Activated B cell treated with CpG ODN at 0.5 μM for 24 hours (primary cell): Measurements from ENCODE around the gene KIRREL3. TPM values are rescaled to one million over a fixed set of nuclear protein-coding genes. Genes with fewer than 3 reads are reported as not detected.

Experiments
- ATAC-seq: fragments of 200-7000 bp; cut with Tn5 transposase; one replicate; pipeline ENCODE4 v1.10.0; 2021; ENCODE audit warnings: low read depth, mild to moderate bottlenecking, moderate library complexity
- CTCF ChIA-PET: fragments of 350-600 bp; sonication (Branson Sonifier 250); formaldehyde crosslinking; loops from one replicate; lab custom pipeline; 2021; ENCODE audit warnings: antibody characterized with exemption; lab: Charles Lee
- POLR2A ChIA-PET: fragments of 350-600 bp; sonication (Branson Sonifier 250); formaldehyde crosslinking; loops from one replicate; lab custom pipeline; 2021; ENCODE audit warnings: antibody characterized with exemption; lab: Charles Lee
- DNase-seq: peaks from one replicate; pipeline ENCODE4 v3.0.0; 2022
- H3K27ac Mint-ChIP-seq: one replicate; pipeline ENCODE4 v1.8.0; 2020; ENCODE audit warnings: mixed read lengths
- H3K27me3 Mint-ChIP-seq: one replicate; pipeline ENCODE4 v1.8.0; 2021; ENCODE audit warnings: mixed read lengths
- H3K36me3 Mint-ChIP-seq: one replicate; pipeline ENCODE4 v1.8.0; 2021; ENCODE audit warnings: low read depth, mixed read lengths
- H3K4me1 Mint-ChIP-seq: one replicate; pipeline ENCODE4 v1.8.0; 2021; ENCODE audit warnings: mixed read lengths
- H3K4me3 Mint-ChIP-seq: one replicate; pipeline ENCODE4 v1.8.0; 2020; ENCODE audit warnings: mild to moderate bottlenecking, mixed read lengths
- H3K9me3 Mint-ChIP-seq: one replicate; pipeline ENCODE4 v1.8.0; 2020; ENCODE audit warnings: mixed read lengths
- CTCF ChIP-seq: fragments of 200-600 bp; IDR thresholded peaks from one replicate; pipeline ENCODE4 v1.8.0; 2022; ENCODE audit warnings: antibody characterized with exemption, mild to moderate bottlenecking
- intact Hi-C: fragments of 100-400 bp; cut with micrococcal nuclease; formaldehyde crosslinking; loops from one replicate; pipeline ENCODE4 v1.15.1; 2024
- total RNA-seq: library from RNA; stranded (reverse); gene quantifications from 2 replicates; pipeline ENCODE4 v1.2.3, GENCODE V29; 2022

The KIRREL3 gene
- total RNA-seq, 1 donor from 2014 or later = not detected

- Mint-ChIP-seq H3K27ac (no peak overlapping the region), H3K36me3 (no peaks in the 10 kb centered on the region), H3K9me3 (no peaks in the 10 kb centered on the region), H3K27me3 (peaks cover 4% of the 10 kb centered on the region), H3K4me1 (no peaks in the 10 kb centered on the region), H3K4me3 (no peak overlapping the region)
- intact Hi-C loops = no loop called here
- no peak for TF ChIP-seq CTCF
- POLR2A ChIA-PET = no interaction called here
- ATAC-seq (no peak), DNase-seq (no peak)
- CTCF ChIA-PET = no interaction called here
Observed at GRCh38 chr11:126696982-126697381, 303.6 kb downstream of the KIRREL3 start.

GRCh38 chr11:126695293-126695692 is 305.3 kb downstream of the KIRREL3 start:
- H3K27me3 Mint-ChIP-seq = no peaks in the 10 kb centered on the region
- no peaks in the 10 kb centered on the region for H3K36me3 Mint-ChIP-seq
- H3K4me3 Mint-ChIP-seq = no peak overlapping the region
- ATAC-seq (no peak), DNase-seq (no peak)
- intact Hi-C loops = no loop called here
- H3K4me1 Mint-ChIP-seq = no peaks in the 10 kb centered on the region
- POLR2A ChIA-PET = no interaction called here
- no peak for TF ChIP-seq CTCF
- CTCF ChIA-PET = no interaction called here
- H3K27ac Mint-ChIP-seq = no peak overlapping the region
- H3K9me3 Mint-ChIP-seq = no peaks in the 10 kb centered on the region

- DNase-seq = no peak
- Mint-ChIP-seq H3K27me3 (no peaks in the 10 kb centered on the region), H3K4me3 (no peak overlapping the region), H3K36me3 (no peaks in the 10 kb centered on the region), H3K9me3 (no peaks in the 10 kb centered on the region), H3K4me1 (no peaks in the 10 kb centered on the region), H3K27ac (no peak overlapping the region)
- ChIA-PET CTCF (no interaction called here), POLR2A (no interaction called here)
- intact Hi-C loops = no loop called here
- no peak for ATAC-seq
- no peak for TF ChIP-seq CTCF
Observed at GRCh38 chr11:126694065-126694625, 306.4 kb downstream of the KIRREL3 start.

- Mint-ChIP-seq H3K36me3 (no peaks in the 10 kb centered on the region), H3K4me3 (no peak overlapping the region), H3K9me3 (no peaks in the 10 kb centered on the region), H3K27ac (no peak overlapping the region), H3K4me1 (no peaks in the 10 kb centered on the region), H3K27me3 (peaks cover 2% of the 10 kb centered on the region)
- POLR2A ChIA-PET = no interaction called here
- no peak for ATAC-seq
- CTCF ChIA-PET = no interaction called here
- no peak for DNase-seq
- intact Hi-C loops = no loop called here
- no peak for TF ChIP-seq CTCF
Observed at GRCh38 chr11:126687477-126687876, 313.1 kb downstream of the KIRREL3 start.

- TF ChIP-seq CTCF = no peak
- POLR2A ChIA-PET = no interaction called here
- intact Hi-C loops = no loop called here
- DNase-seq (no peak), ATAC-seq (no peak)
- H3K36me3 Mint-ChIP-seq = no peaks in the 10 kb centered on the region
- H3K4me1 Mint-ChIP-seq = no peaks in the 10 kb centered on the region
- peaks cover 2% of the 10 kb centered on the region for H3K27me3 Mint-ChIP-seq
- H3K9me3 Mint-ChIP-seq = no peaks in the 10 kb centered on the region
- H3K27ac Mint-ChIP-seq = no peak overlapping the region
- CTCF ChIA-PET = no interaction called here
- H3K4me3 Mint-ChIP-seq = no peak overlapping the region
Observed at GRCh38 chr11:126686938-126687337, 313.6 kb downstream of the KIRREL3 start.
